ENCODE results near the gene CEP70.
"Not testable (repeated sequence)": the region's sequence is repeated elsewhere in the genome, so short reads cannot be mapped to it uniquely, and the experiment has no call there.

CEP70 gene, protein sequence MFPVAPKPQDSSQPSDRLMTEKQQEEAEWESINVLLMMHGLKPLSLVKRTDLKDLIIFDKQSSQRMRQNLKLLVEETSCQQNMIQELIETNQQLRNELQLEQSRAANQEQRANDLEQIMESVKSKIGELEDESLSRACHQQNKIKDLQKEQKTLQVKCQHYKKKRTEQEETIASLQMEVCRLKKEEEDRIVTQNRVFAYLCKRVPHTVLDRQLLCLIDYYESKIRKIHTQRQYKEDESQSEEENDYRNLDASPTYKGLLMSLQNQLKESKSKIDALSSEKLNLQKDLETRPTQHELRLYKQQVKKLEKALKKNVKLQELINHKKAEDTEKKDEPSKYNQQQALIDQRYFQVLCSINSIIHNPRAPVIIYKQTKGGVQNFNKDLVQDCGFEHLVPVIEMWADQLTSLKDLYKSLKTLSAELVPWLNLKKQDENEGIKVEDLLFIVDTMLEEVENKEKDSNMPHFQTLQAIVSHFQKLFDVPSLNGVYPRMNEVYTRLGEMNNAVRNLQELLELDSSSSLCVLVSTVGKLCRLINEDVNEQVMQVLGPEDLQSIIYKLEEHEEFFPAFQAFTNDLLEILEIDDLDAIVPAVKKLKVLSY

DNA sequence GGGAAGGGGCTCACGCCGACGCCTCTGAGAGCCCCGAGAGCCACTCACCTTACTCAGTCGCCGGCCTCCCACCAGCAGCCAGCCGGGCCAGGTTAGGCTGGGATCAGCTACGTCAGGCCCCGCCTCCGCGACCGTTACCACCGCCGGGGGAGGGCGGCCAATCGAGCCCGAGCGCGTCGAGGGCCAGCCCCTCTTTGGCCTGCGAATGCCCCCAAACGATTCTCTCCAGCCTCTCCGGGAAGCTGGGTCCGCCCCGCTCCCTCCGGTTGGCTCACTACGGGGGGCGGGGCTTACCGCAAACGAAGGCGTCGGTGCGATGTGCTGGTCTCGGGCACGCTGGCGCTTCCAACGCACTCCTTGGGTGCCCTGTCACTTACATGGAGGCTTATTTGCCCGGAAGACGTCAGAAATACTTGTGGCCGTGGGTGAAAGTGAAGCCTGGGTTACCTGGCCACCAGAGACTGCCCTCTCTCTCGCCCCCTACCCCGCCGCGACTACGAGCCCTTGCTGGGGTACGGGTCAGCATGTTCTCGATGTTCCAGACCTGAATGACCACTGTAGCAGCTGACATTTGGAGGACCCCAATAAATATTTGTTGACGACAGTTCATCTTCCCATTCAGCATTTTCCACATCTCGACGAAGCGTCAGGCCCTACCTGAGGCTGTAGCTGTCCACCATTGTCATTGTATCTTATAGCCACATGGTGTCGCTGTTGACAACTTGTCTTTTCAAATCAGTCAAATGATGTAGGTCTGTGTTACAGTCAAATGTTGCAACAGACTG lies at the start of gene CEP70:
Gene CEP70 (minus strand): TSS at position 111 of the 785 bp plus-strand sequence. CDS start 21,333 bp downstream, outside the sequence.
- DNase-seq, result peak; percentile 98

GRCh38 chr3:138642927-138643253 lies 48.8 kb upstream of the CEP70 start:
- no peak for DNase-seq

DNA sequence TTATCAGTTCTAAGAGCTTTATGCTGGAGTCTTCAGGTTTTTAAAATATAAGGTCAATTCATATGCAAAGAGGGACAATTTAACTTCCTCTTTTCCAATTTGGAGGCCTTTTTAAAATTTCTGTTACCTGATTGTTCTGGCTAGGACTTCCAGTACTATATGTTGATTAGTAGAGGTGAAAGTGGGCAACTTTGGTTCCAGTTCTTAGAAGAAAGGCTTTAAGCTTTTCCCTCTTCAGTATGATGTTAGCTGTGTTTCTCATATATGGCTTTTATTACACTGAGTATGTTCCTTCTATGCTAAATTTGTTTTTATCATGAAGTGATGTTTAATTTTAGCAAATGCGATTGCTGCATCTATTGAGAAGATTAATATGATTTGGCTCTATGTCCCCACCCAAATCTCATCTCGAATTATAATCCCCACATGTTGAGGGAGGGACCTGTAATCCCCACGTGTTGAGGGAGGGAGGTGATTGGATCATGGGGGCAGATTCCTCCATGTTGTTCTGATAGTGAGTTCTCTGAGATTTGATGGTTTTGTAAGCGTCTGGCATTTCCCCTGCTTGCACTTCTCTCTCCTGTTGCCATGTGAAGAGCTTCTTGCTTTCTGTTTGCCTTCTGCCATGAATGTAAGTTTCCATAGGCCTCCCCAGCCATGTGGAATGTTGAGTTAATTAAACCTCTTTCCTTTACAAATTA lies 48.3 kb upstream of the CEP70 start:
- no peak for DNase-seq

DNA sequence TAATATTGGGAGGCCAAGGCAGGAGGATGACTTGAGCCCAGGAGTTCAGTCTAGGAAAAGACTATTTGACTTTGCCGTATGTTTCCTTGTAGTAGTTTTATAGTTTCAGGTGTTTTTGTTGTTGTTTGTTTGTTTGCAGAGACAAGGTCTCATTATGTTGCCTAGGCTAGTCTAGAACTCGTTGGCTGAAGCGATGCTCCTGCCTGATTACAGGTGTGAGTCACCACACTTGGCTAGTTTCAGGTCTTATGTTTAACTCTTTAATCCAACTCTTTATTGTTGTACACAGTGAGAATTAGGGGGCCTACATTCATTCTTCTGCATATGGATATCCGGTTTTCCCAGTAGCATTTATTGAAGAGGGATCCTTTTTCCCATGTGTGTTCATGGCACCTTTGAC lies 46.5 kb upstream of the CEP70 start:
- DNase-seq, result no peak

DNA sequence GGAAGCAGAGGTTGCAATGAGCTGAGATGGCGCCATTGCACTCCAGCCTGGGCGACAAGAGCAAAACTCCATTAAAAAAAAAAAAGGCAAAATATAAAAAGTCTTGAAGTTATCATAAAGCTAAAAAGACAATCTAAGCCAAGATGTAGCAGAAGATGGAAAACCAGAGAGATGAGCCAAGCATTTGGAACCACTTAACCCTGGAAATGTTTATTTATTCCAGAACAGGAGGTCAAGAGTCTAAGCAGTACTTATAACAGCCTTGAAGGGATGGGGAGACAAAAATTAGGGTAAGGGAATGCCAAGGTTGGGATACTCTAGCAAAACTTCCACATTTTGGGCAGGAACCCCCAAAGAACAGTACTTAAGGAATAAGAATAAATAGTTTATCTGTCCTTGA lies 44.6 kb upstream of the CEP70 start:
- DNase-seq, result no peak

DNA sequence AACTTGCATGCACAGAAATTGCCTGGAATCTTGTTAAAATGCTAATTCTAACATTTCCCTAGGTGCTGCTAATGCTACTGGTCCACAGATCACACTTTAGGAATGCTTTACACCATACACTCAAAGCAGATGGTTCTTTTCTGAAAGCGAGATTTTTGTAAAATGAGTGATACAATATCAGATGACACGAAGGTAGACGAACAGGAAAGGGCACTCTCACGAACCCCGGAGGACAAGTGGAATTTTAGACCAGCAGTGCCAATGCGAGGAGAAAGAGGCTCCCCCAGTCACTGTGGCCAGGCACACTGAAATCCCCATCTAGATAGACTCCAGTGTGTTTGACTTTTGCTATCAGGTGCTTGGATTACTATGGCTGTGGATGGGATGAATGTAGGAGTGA lies 35.5 kb upstream of the CEP70 start:
- no peak for DNase-seq

DNA sequence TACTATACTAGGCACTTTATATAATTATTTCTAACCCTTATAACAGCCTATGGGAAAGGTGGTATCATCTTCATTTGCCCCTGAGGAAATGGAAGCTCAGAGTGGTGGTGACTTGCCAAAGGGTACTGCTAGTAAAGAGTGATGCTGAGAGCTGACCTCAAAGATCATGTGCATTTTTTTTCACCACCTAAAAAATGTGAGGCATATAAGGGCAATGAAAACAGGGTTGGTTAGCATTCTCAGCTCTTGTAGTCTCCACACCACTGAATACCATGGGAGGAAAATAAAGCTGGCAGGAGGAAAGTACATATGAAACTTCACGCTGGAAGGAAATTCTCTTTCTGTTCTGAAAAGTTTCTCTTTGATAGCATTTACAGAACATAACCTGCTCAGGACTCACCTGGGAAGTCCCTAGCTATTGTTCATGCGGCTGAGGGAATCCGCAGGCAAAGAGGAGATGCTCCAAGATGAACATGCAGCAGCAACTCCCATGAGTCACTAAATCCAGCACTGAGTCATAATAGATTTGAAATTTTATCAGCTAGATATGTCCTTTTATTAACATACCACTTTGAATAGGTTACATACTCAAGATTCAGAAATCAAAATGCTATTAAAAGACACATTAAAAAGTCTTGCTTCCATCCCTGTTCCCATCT lies 31.8 kb upstream of the CEP70 start:
- DNase-seq, result no peak

- DNase-seq, result no peak
Measured at GRCh38 chr3:138624518-138624917, 30.5 kb upstream of the CEP70 start.

DNA sequence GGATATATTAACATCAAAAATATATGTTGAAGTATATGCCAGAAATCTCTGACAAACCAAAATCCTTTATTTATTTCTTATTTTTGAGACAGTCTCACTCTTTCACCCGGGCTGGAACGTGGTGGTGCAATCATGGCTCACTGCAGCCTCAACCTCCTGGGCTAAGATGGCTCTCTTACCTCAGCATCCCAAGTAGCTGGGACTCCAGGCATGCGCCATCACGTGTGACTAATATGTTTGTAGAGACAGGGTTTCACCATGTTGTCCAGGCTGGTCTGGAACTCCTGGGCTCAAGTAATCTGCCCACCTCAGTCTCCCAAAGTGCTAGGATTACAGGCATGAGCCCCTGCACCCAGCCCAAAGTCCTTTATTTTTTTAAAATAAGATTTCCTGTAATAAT lies 26.4 kb upstream of the CEP70 start:
- DNase-seq, result no peak

DNA sequence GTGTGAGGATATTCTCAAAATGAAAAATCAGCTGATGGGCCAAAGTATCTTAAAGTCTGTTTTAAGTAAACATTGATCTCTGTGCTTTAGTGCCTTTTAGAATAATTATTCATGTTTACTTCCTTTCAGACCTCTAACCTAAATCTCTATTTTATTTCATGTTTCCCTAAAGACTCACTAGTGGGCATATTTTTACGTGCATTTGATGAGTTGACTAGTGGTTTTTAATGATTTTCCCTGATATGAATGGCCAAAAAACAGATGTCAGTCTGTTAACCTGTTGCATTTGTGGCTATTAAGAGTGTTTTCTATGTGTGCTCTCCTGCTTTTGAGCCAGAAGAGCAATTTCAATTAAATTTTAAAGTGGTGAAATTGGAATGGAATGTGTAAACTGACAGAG lies 21.4 kb upstream of the CEP70 start:
- no peak for DNase-seq

DNA sequence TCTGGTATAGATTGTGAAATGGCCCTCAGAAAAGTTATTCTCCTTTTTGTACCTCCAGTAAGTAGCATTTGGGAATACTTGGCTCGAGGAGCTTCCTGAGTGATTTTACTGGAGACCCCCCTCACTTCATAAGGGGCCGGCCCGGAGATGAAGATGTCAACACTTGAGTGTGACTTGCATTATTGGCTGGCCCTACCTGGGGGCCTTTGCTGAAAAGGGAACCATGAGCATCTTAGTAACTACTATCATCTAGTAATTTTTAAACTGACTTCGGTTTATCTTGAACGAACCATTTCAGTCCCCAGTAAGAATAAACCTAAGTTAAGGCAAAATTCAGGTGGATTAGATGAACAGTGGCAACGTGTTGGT lies 15.8 kb upstream of the CEP70 start:
- DNase-seq, result no peak

DNA sequence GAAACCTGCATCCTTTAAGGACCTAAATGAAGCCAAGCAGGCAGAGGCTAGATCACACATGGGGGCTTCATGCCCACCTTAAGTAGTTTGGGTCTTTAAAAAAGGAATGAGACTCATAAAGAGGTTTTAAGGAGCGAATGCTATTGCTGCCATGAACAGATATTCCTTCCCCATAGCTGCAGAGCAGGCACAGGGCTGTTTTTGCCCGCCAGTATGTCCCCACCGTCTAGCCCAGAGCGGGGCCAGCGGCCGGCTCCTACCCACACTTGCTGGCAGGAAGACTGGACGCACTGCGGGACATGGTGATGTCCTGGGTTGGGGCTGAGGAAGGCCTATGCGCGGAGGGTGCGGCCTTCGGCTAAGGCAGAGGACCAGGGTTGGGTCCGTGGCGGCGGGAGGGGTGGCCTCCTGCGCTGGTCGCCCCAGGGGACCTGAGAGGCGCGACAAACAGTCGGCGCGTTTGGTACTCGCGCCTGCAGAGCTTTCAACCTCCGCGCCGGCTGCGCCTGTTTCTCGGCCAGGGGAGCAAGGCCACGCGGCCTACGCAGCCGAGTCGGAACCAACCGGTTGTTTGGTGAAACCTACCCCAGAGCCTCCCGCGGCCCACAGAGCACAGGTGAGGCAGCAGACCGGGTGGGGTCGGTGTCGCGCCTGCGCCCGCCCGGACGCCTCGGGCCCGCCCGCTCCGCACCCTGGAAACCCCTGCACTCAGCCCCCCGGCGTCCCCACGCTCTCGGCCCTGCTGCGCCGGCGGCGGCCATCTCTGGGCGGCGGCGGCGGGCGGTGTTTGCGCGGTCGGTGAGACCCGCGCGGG lies 14.5 kb upstream of the CEP70 start, which contains the start of gene FAIM:
Gene FAIM (plus strand): TSS at position 450 of the 814 bp plus-strand sequence. CDS start 10,956 bp downstream, outside the sequence.
- DNase-seq, result peak; percentile 88

DNA sequence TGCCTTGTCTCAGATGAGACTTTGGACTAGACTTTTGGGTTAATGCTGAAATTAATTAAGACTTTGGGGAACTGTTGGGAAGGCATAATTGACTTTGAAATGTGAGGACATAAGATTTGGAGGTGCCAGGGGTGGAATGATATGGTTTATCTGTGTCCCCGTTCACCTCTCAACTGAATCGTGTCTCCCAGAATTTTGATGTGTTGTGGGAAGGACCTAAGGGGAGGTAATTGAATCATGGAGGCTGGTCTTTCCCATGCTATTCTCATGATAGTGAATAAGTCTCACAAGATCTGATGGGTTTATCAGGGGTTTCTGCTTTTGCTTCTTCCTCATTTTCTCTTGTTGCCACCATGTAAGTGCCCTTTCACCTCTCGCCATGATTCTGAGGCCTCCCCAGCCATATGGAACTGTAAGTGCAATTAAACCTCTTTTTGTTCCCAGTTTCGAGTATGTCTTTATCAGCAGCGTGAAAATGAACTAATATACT lies 10.1 kb upstream of the CEP70 start:
- not testable (repeated sequence) for DNase-seq

GRCh38 chr3:138601661-138602060 lies 7.6 kb upstream of the CEP70 start:
- DNase-seq, result not testable (repeated sequence)

- no peak for DNase-seq
Measured at GRCh38 chr3:138600100-138600745, 6.2 kb upstream of the CEP70 start.

GRCh38 chr3:138598534-138598933 lies 4.5 kb upstream of the CEP70 start:
- no peak for DNase-seq

GRCh38 chr3:138597186-138597976 lies 3.3 kb upstream of the CEP70 start:
- not testable (repeated sequence) for DNase-seq

DNA sequence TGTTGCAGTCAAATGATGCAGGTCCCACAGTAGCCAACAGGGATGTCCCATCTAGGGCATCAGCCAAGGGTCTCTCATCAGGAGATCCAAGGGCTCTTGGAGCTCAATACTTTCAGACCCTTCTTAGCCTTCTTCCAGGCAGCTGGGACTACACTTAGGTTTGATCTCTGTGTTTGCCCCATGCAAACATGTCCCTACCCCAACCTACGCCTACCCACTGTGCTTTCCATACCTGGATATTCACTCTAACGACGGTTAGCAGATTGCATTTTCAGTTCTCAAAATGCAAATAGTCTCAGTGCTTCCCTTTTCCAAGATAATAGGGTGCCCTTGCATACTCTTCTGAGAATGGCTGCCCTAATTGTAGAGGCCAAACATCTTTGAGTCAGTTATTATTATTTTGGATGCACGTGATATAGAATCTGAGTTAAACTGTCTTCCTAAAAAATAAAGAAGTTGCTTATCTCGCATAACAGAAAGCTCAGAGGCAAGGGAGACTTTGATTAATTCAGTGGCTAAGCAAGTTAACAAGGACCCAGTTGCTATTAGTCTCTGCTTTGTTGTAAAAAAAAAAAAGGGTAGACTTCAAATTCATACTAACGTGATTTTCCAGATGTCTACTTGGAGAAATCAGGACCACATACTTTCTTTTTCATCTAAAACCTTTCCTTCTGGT lies 1.0 kb upstream of the CEP70 start:
- DNase-seq, result no peak

DNA sequence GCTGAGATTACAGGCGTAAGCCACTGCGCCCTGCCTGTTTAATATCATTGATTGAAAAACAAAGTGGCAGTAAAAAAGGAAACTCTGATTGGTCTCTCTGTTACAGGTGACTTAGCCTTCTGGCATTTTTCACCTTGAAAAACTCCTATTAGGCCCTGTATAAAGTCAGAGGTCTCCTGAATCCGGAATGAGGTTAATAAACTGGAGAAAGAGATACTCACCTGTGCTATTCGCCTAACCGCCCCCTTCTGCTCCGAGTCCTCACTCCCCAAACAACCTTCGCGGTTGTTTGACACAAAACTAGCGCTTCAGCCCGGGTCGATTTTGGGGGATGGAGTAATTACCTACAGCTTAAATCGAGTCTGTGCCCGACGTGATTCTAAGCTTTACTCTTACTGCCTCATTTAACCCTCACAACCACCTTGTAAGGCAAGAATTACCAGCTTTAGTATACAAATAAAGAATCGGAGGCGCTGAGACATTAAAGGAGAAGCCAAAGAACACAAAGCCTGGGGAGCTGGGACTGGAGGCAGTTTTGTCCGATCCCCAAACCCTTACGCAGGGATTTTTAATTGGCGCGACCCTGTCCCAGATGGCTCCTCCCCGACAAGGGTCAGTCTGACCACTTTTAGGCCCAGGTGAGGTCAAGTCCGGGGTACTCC lies 441 bp downstream of the CEP70 start:
- no peak for DNase-seq
